ENCODE results near the gene PADI6. TPM values are rescaled to one million over a fixed set of nuclear protein-coding genes. Genes with fewer than 3 reads are reported as not detected.

The PADI6 gene
- total RNA-seq, 1 donor from 2014 or later = not detected

DNA sequence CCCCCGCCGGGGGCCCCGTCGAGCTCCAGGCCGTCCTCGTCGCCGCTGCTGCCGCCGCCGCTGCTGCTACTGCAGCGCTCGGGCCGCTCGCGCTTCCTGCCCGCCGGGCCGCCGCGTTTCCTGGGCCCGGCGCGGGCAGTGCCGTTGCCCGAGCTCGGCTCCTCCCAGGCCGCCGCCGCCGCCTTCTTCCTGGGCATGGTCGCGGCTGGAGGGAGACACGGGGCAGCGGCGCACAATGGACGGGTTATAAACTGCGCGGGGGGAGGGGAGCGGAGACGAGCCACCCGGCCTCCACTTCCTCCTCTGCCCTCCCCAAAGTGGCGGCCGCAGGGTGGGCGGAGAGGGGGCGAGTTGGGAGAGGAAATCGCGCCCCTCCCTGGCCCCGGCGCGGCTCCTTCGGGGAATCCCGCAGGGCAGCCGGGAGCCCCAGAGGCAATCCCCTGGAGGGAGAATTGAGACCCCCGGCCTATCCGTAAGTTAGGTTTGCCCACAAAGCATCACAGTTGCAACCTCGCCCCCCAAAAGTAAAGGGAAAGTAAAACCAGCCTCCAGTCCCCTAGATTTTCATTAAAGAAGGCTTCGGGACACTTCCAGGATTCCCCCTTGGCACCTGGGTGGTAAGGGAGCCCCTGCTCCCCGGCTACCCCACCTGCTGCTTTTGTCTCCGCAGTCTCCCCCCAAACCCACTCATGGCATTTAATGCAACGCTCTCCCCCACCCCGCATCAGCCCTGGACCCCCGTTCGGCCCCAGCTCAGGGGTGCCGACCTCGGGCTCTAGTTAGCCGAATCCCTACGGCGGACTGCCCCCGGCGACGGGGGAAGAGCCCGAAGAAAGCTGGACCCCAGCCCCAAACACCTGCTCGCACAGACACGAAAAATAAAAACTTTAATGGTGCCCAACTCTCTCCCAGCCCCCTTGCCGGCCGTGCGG is 66.6 kb downstream of the PADI6 start:
- peak; percentile 73 for DNase-seq
- H3K36me3 Mint-ChIP-seq (ENCODE audit: unreplicated experiment) = peaks cover 4% of the 10 kb centered on the region
- H3K27me3 Mint-ChIP-seq (ENCODE audit: unreplicated experiment) = peaks cover 12% of the 10 kb centered on the region
- peaks cover 15% of the 10 kb centered on the region for H3K9me3 Mint-ChIP-seq (ENCODE audit: unreplicated experiment)
- H3K4me3 Mint-ChIP-seq (ENCODE audit: unreplicated experiment) = peak overlapping the region; percentile 99
- H3K4me1 Mint-ChIP-seq (ENCODE audit: low read depth, unreplicated experiment) = peaks cover 35% of the 10 kb centered on the region
- H3K27ac Mint-ChIP-seq (ENCODE audit: unreplicated experiment) = peak overlapping the region; percentile 98
- TF ChIP-seq, protein P1, sequence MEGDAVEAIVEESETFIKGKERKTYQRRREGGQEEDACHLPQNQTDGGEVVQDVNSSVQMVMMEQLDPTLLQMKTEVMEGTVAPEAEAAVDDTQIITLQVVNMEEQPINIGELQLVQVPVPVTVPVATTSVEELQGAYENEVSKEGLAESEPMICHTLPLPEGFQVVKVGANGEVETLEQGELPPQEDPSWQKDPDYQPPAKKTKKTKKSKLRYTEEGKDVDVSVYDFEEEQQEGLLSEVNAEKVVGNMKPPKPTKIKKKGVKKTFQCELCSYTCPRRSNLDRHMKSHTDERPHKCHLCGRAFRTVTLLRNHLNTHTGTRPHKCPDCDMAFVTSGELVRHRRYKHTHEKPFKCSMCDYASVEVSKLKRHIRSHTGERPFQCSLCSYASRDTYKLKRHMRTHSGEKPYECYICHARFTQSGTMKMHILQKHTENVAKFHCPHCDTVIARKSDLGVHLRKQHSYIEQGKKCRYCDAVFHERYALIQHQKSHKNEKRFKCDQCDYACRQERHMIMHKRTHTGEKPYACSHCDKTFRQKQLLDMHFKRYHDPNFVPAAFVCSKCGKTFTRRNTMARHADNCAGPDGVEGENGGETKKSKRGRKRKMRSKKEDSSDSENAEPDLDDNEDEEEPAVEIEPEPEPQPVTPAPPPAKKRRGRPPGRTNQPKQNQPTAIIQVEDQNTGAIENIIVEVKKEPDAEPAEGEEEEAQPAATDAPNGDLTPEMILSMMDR (IDR thresholded peaks at IDR 0.05; ENCODE audit: partially characterized antibody, unreplicated experiment) = no peak

- H3K4me3 Mint-ChIP-seq (ENCODE audit: unreplicated experiment) = peak within 1 kb of the TSS; percentile 99
- DNase-seq = peak; percentile 68
- H3K36me3 Mint-ChIP-seq (ENCODE audit: unreplicated experiment) = peaks cover 4% of the 10 kb centered on the region
- TF ChIP-seq, protein P1 (IDR thresholded peaks at IDR 0.05; ENCODE audit: partially characterized antibody, unreplicated experiment) = no peak
- peak within 1 kb of the TSS; percentile 98 for H3K27ac Mint-ChIP-seq (ENCODE audit: unreplicated experiment)
- peaks cover 31% of the 10 kb centered on the region for H3K4me1 Mint-ChIP-seq (ENCODE audit: low read depth, unreplicated experiment)
- peaks cover 15% of the 10 kb centered on the region for H3K9me3 Mint-ChIP-seq (ENCODE audit: unreplicated experiment)
- peaks cover 12% of the 10 kb centered on the region for H3K27me3 Mint-ChIP-seq (ENCODE audit: unreplicated experiment)
These were observed 67.5 kb downstream of the PADI6 start, which contains the start of gene RCC2 for GRCh38 chr1:17439250-17440073. Gene RCC2 (minus strand): TSS chr1:17439677. CDS start chr1:17438514, 1,163 bp downstream.

DNA sequence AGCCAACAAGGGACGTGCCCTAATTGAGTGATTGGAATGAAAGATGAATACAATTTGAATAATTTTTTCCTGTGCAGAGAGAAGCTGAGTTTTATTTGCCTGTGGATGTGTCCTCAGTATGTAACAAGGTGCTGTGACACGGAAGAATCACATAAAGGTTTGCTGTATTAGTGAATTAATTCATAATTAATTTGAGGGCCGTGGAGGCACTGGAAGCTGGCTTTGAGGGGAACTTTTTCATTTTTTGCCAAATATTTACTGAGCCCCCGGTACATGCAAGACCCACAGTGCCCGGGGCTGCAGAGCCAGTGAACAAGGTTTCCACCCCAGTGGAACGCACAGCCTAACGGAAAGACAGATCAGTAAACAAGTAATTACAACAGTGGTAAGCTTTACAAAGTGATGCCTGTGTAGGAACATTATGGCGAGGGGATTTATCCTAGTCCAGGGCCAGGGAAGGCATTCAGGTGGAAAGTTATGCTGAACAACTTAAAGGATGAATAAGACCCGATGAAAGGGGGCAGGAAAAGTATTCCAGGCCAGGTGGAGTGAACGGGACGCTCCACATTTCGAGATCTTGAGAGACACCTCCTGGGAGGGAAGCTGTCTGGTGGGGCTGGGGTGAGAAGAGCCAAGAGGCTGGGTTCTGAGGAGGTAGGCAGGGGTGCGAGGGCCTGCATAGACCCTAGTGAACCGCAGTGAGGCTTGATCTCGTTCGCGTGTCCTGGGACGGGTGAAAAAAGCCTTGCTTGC is 68.3 kb downstream of the PADI6 start:
- Mint-ChIP-seq H3K9me3 (ENCODE audit: unreplicated experiment) (peaks cover 15% of the 10 kb centered on the region), H3K27me3 (ENCODE audit: unreplicated experiment) (peaks cover 12% of the 10 kb centered on the region), H3K4me3 (ENCODE audit: unreplicated experiment) (peak overlapping the region; percentile 84), H3K36me3 (ENCODE audit: unreplicated experiment) (peaks cover 4% of the 10 kb centered on the region), H3K4me1 (ENCODE audit: low read depth, unreplicated experiment) (peaks cover 24% of the 10 kb centered on the region), H3K27ac (ENCODE audit: unreplicated experiment) (peak overlapping the region; percentile 76)
- no peak for DNase-seq
- TF ChIP-seq, protein P1 (IDR thresholded peaks at IDR 0.05; ENCODE audit: partially characterized antibody, unreplicated experiment) = no peak

DNA sequence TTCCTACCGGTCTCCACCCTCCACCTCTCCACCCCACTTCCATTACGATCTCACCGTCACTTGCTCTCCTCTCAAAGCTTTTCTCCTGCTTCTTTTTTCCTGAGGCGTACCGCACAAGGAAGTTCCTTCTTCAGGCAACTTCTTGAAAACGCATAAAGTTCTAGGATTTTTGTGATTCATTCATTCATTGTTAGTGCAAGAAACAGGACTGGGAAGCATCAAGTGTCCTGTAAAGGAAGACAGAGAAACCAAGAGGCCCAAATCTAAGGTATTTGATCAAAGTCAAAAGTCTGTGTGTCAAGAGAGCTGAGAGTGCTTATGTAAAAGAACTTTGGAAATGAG is 68.8 kb downstream of the PADI6 start:
- TF ChIP-seq, protein P1 (IDR thresholded peaks at IDR 0.05; ENCODE audit: partially characterized antibody, unreplicated experiment) = no peak
- Mint-ChIP-seq H3K36me3 (ENCODE audit: unreplicated experiment) (peaks cover 4% of the 10 kb centered on the region), H3K4me1 (ENCODE audit: low read depth, unreplicated experiment) (peaks cover 22% of the 10 kb centered on the region), H3K4me3 (ENCODE audit: unreplicated experiment) (peak overlapping the region; percentile 84), H3K9me3 (ENCODE audit: unreplicated experiment) (peaks cover 15% of the 10 kb centered on the region), H3K27ac (ENCODE audit: unreplicated experiment) (peak overlapping the region; percentile 76), H3K27me3 (ENCODE audit: unreplicated experiment) (peaks cover 12% of the 10 kb centered on the region)
- no peak for DNase-seq

Data from glutamatergic neuron (in vitro differentiated cells).